HepG2 (cell line): ENCODE measurements around the gene CPT1B. TPM values are rescaled to one million over a fixed set of nuclear protein-coding genes. Genes with fewer than 3 reads are reported as not detected.

ENCODE experiments used
- ATAC-seq: fragments of 200-7000 bp; cut with Tn5 transposase; 3 replicates; pipeline ENCODE4 v1.9.1; 2020; ENCODE audit warnings: mild to moderate bottlenecking, moderate library complexity
- BruUV-seq: library from RNA; stranded (reverse); fragments of 400-500 nt; replicated peaks from 2 replicates; lab custom pipeline; 2021; lab: Mats Ljungman, UMichigan
- CTCF ChIA-PET: fragments of 300-600 bp; formaldehyde crosslinking; extraction: SDS; loops from one replicate; lab custom pipeline; 2021; ENCODE audit warnings: low total read pairs, inconsistent platforms, low intra/inter-chr PET ratio; lab: Yijun Ruan, JAX
- POLR2A ChIA-PET: fragments of 350-600 bp; sonication (Branson Sonifier 250); formaldehyde crosslinking; loops from one replicate; lab custom pipeline; 2020; ENCODE audit warnings: antibody characterized with exemption, inconsistent platforms; lab: Yijun Ruan, JAX
- DNase-seq: peaks from one replicate; pipeline ENCODE4 v3.0.0-alpha.2; 2015; ENCODE audit warnings: low spot score
- FAIRE-seq: peaks from 3 replicates; lab custom pipeline; 2011; peaks lifted over from hg19 to GRCh38; lab: Jason Lieb, UNC
- H2AFZ ChIP-seq: one replicate; pipeline ENCODE4 v1.6.1; 2011; ENCODE audit warnings: low read length, inconsistent platforms
- H3K27ac ChIP-seq: fragments of 300-600 bp; 3 replicates; pipeline ENCODE4 v1.8.0; 2011; ENCODE audit warnings: mixed run types, mild to moderate bottlenecking, mixed read lengths, low read length, inconsistent platforms; ENCODE audit not compliant: insufficient read depth; ENCODE audit errors: extremely low read length
- H3K27me3 ChIP-seq, 2 experiments: fragments of 200-600 bp in 1 of 2; 2 replicates in 1 of 2; 3 replicates in 1 of 2; pipeline versions ENCODE4 v1.6.0 to v1.8.0; 2011; ENCODE audit warnings: low read length in 2 of 2, mild to moderate bottlenecking in 2 of 2, moderate library complexity in 2 of 2, inconsistent platforms in 1 of 2; ENCODE audit not compliant: insufficient read depth in 2 of 2, control insufficient read depth in 1 of 2
- H3K36me3 ChIP-seq, 2 experiments: fragments of 200-600 bp in 1 of 2; replicated peaks in 1 of 2; 2 replicates in 1 of 2; 3 replicates in 1 of 2; pipeline versions ENCODE4 v1.5.1 to v1.8.0; 2011; ENCODE audit warnings: low read length in 2 of 2, inconsistent platforms in 1 of 2; ENCODE audit not compliant: insufficient read depth in 2 of 2, control insufficient read depth in 1 of 2
- H3K4me1 ChIP-seq: 2 replicates; pipeline ENCODE4 v1.5.1; 2012; ENCODE audit warnings: low read length, inconsistent platforms; ENCODE audit not compliant: insufficient read depth
- H3K4me2 ChIP-seq: 2 replicates; pipeline ENCODE4 v1.6.0; 2011; ENCODE audit warnings: low read depth, low read length, inconsistent platforms
- H3K4me3 ChIP-seq, 3 experiments: fragments of 200-600 bp in 1 of 3; sonication (generic), shearing (Covaris generic) in 1 of 3; replicated peaks in 1 of 3; 2 replicates each; pipeline ENCODE4 v1.5.1; 2011 to 2016; ENCODE audit warnings: low read length in 3 of 3, inconsistent platforms in 2 of 3, low read depth in 2 of 3, mild to moderate bottlenecking in 2 of 3, control low read depth in 1 of 3, mixed read lengths in 1 of 3; ENCODE audit not compliant: insufficient read depth in 1 of 3
- H3K79me2 ChIP-seq: one replicate; pipeline ENCODE4 v1.6.1; 2011; ENCODE audit warnings: low read length, inconsistent platforms; ENCODE audit not compliant: insufficient read depth
- H3K9ac ChIP-seq: 2 replicates; pipeline ENCODE4 v1.6.0; 2011; ENCODE audit warnings: mild to moderate bottlenecking, low read depth, low read length, inconsistent platforms; ENCODE audit not compliant: insufficient read depth
- H3K9me3 ChIP-seq: 2 replicates; pipeline ENCODE4 v1.5.1; 2012; ENCODE audit warnings: mild to moderate bottlenecking, low read length
- H4K20me1 ChIP-seq: 2 replicates; pipeline ENCODE4 v1.6.0; 2011; ENCODE audit warnings: inconsistent platforms, mild to moderate bottlenecking, low read length, moderate library complexity; ENCODE audit not compliant: insufficient read depth
- TAF15 ChIP-seq: fragments of 200-400 bp; formaldehyde crosslinking; IDR thresholded peaks from one replicate; pipeline ENCODE4 v1.6.1; 2018; ENCODE audit warnings: mild to moderate bottlenecking, low read depth, low read length; ENCODE audit not compliant: poor library complexity, severe bottlenecking
- WGBS: methylation state at CpG from one replicate; pipeline ENCODE4 v1.1.6; 2017; ENCODE audit warnings: low lambda C conversion rate; 5-methylcytosine and 5-hydroxymethylcytosine counted together
- in situ Hi-C: cut with HindIII; loops from 2 replicates; pipeline ENCODE4 v1.10.0; 2017; ENCODE audit warnings: low pct_unique_long_range_greater_than_20kb; ENCODE audit not compliant: extremely low pct_ligation_motif_present
- intact Hi-C: fragments of 100-400 bp; cut with micrococcal nuclease; formaldehyde crosslinking; loops from one replicate; pipeline ENCODE4 v1.10.0; 2022; ENCODE audit not compliant: unreplicated experiment
- polyA plus RNA-seq, 8 experiments: library from polyadenylated mRNA; depleted of rRNA in 3 of 8; stranded (reverse) in 7 of 8; unstranded in 1 of 8; fragments of >200 nt; fragmentation: Illumina TruSeq in 4 of 8; extraction: Trizol in 4 of 8; gene quantifications; 2 replicates each; pipeline versions ENCODE4 v1.2.1 to v1.2.3, GENCODE V29; 2011 to 2016; ENCODE audit warnings: low read depth in 4 of 8, missing spikeins in 1 of 8, mixed read lengths in 1 of 8; ENCODE audit not compliant: insufficient read depth in 1 of 8
- total RNA-seq, 5 experiments: library from RNA; depleted of rRNA; stranded (reverse); fragments of >200 nt; fragmentation: Illumina TruSeq; extraction: Trizol; gene quantifications; 2 replicates each; pipeline ENCODE4 v1.2.3, GENCODE V29; 2016; ENCODE audit warnings: low read depth in 1 of 5
- TF ChIP-seq, protein P1 (sequence below): sonication (generic); formaldehyde crosslinking; IDR thresholded peaks from 2 replicates; pipeline ENCODE4 v1.5.0; 2020; ENCODE audit warnings: missing genetic modification reagents
- TF ChIP-seq, protein P2 (sequence below): sonication (generic); formaldehyde crosslinking; IDR thresholded peaks from 2 replicates; pipeline ENCODE4 v1.4.0; 2020; ENCODE audit warnings: low read depth, mild to moderate bottlenecking, missing genetic modification reagents

Gene CPT1B
- total and polyA plus RNA-seq, 2 of the 13 experiments (the other 11 are each of a cell fraction or from before 2014, with no cell fraction given) = 9.2 to 19.5 TPM

DNA sequence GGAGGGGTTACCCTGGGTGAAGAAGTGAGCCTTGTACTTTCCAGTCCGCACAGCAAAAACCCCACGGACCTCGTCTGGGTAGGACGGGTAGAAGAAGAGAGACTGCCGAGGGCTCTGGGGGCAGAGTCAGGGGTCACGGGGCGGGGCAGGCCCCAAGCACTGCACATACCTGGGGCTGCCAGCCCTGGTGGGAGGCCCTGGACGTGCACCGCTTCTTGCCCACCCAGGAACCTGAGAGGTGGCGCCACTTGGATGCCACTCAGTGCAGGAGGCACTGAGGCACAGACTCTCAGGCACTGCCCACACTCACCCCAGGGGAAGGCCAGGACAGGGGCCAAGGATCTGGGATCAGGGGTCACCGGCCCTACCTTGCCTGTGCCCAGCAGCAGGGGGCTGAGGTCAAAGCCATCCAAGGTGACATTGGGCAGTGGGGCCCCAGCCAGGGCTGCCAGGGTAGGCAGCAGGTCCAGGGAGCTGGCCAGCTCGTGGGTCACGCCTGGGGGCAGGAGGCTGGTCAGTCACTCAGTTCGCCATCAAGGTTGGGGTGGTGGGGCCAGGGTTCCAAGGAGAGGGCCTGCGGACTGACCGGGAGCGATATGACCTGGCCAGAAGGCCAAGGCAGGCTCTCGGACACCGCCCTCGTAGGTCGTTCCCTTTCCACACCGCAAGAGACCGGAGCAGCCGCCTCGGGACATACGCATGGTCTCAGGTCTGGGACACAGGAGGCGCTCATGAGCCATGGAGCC is 47.5 kb upstream of the CPT1B start (continued):
- TF ChIP-seq, protein P1, sequence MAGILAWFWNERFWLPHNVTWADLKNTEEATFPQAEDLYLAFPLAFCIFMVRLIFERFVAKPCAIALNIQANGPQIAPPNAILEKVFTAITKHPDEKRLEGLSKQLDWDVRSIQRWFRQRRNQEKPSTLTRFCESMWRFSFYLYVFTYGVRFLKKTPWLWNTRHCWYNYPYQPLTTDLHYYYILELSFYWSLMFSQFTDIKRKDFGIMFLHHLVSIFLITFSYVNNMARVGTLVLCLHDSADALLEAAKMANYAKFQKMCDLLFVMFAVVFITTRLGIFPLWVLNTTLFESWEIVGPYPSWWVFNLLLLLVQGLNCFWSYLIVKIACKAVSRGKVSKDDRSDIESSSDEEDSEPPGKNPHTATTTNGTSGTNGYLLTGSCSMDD (CRISPR knock-in tag) = no peak

DNA sequence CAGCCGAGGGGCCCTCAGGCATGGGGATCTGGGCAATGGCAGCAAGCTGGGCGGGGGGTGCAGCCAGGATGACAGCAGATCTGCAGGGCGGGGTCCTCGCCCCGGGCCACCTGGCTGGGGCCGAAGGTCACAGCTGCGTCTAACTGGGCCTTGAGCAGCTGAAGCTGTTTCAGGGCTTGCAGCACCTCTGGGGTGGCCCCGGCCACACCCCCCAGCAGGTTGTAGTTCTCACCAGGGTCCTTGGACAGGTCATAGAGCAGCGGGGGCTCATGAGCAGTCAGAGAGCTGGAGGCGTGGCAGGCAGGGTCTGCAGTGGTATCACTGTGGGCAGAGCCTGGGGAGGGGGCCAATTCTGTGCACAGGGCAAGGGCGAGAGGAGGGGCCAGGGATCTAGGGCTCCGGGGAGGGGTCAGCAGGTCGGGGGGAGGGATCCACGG is 46.9 kb upstream of the CPT1B start:
- Histone ChIP-seq H3K4me2 (no peak overlapping the region), H3K9ac (no peak overlapping the region), H3K9me3 (no peaks in the 10 kb centered on the region), H3K4me3 (no peak overlapping the region), H3K79me2 (peaks cover 4% of the 10 kb centered on the region), H3K27ac (no peak overlapping the region), H3K36me3 (no peaks in the 10 kb centered on the region), H2AFZ (no peak overlapping the region), H3K4me1 (peaks cover 67% of the 10 kb centered on the region), H3K27me3 (no peaks in the 10 kb centered on the region; a peak in 1 of 5 replicates), H4K20me1 (no peaks in the 10 kb centered on the region)
- intact Hi-C loops (no loop called here), in situ Hi-C loops (loop anchor here (5.0 kb wide), 1 partner anchor 72 kb away; no protein-coding TSS in a partner anchor)
- FAIRE-seq = no peak
- no peak for ATAC-seq
- TF ChIP-seq, protein P2, sequence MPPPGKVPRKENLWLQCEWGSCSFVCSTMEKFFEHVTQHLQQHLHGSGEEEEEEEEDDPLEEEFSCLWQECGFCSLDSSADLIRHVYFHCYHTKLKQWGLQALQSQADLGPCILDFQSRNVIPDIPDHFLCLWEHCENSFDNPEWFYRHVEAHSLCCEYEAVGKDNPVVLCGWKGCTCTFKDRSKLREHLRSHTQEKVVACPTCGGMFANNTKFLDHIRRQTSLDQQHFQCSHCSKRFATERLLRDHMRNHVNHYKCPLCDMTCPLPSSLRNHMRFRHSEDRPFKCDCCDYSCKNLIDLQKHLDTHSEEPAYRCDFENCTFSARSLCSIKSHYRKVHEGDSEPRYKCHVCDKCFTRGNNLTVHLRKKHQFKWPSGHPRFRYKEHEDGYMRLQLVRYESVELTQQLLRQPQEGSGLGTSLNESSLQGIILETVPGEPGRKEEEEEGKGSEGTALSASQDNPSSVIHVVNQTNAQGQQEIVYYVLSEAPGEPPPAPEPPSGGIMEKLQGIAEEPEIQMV (CRISPR knock-in tag) = 0 out of 2 replicates have a peak, but pooled peaks have one; percentile 61
- TF ChIP-seq TAF15 = no peak
- CTCF ChIA-PET = no interaction called here
- no TSS peak for BruUV-seq
- 69% methylated on average over 12 of the region's 14 CpGs for WGBS
- no peak for DNase-seq
- POLR2A ChIA-PET = interaction anchor here (4.2 kb wide), 1 partner anchor 16 kb away, joined by 56 read pairs; no protein-coding TSS in a partner anchor
